HG02678 (cell line): Measurements from ENCODE around the gene LDLRAD4.

Experiments
- ATAC-seq: cut with Tn5 transposase; IDR thresholded peaks from one replicate; pipeline ENCODE4 v1.9.1; 2021; ENCODE audit warnings: mild to moderate bottlenecking, moderate library complexity; ENCODE audit not compliant: unreplicated experiment

The LDLRAD4 gene

GRCh38 chr18:13420969-13421686 is 202.6 kb downstream of the LDLRAD4 start:
- no peak for ATAC-seq

DNA sequence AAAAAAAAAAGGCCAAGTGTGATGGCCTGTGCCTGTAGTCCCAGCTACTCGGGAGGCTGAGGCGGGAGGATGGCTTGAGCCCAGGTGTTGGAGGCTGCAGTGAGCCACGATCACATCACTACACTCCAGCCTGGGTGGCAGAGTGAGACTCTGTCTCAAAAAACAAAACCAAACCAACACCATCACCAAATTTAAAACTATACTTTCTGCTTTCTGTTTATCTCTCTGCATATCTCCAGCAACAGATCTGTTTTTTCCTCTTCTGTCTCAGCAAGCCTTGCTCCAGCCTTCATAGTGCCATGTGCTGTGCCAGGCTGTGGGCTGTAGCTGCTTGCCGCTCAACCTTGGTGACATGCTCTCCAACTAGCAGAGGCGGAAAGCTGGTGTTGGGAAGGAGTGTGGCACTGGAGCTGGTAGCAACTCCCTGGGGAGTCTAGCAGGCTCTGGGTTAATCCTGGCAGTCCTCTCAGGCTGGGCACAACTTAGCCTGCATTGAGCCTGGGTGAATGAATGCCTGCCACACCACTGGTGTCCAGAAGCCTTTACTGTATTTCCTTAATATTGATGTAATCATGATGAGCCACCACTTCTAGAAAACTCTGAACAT is 204.1 kb downstream of the LDLRAD4 start:
- no peak for ATAC-seq

- no peak for ATAC-seq
Observed at GRCh38 chr18:13423352-13423751, 204.8 kb downstream of the LDLRAD4 start.

DNA sequence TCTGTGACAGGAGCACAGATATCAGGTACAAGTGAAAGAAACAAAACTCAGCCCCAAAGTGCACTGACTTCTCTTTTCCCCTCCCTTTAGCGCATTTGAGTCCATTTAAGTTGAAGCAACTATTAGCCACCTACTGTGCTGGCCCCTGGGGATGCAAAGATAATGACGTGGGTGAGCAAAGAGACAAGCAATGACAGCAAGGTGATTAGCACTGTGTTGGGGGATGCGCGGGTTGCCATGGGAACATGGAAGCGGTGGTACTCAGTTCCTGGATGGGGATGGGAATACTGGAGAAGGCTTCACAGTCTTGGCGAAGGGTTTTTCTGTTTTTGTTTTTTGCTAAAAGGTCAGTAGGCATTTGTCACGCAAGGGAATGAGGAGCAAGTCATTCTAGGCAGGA is 205.8 kb downstream of the LDLRAD4 start:
- ATAC-seq: no peak

- no peak for ATAC-seq
Observed at GRCh38 chr18:13425357-13426091, 207.0 kb downstream of the LDLRAD4 start.

GRCh38 chr18:13427354-13427753 is 208.8 kb downstream of the LDLRAD4 start:
- ATAC-seq: no peak

- ATAC-seq: no peak
Observed at GRCh38 chr18:13428319-13428718, 209.8 kb downstream of the LDLRAD4 start.

GRCh38 chr18:13429016-13429415 is 210.5 kb downstream of the LDLRAD4 start:
- no peak for ATAC-seq

- no peak for ATAC-seq
Observed at GRCh38 chr18:13429884-13430510, 211.4 kb downstream of the LDLRAD4 start.

GRCh38 chr18:13430663-13431062 is 212.1 kb downstream of the LDLRAD4 start:
- ATAC-seq: no peak

GRCh38 chr18:13431886-13432285 is 213.3 kb downstream of the LDLRAD4 start:
- ATAC-seq: no peak

GRCh38 chr18:13433125-13433524 is 214.6 kb downstream of the LDLRAD4 start:
- no peak for ATAC-seq

GRCh38 chr18:13433685-13434084 is 215.1 kb downstream of the LDLRAD4 start:
- ATAC-seq: no peak

DNA sequence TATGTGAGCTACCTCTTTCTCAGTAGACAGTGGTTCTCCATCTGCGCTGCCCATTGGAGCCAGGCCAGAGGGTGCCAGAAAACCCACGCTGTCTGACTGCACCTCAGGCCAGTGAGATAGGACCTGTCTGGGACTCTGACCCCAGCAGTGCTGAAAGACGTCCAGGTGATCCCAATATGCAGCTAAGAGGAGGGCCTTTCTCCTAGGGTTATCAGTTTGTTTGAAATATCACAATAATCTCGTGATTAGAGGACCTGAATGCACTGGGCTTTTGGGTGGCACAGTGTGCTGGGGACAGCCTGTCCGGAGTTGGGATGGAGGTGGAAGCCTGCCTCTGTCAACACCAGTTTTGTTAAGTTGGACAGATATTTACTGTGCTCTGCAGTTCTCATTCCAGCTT is 216.3 kb downstream of the LDLRAD4 start:
- no peak for ATAC-seq

GRCh38 chr18:13435586-13436333 is 217.2 kb downstream of the LDLRAD4 start:
- no peak for ATAC-seq

DNA sequence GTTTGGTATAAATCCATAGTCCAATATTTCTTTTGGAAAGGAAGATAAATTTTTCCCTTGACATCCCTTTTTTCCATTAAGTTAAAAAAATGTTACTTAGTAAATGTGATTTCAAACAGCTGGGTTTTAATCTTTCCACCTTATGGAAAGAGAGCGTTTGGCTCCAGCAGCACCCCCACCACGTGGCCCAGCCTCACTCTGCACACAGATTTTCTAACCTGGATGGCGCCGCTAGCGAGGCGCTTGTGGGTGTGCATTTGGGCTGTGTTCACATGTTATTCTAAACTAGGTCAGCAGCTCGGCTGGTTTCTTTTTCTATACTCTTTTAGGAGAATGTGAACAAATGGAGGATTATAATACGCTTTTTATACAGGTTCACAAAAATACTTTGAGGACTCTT is 218.0 kb downstream of the LDLRAD4 start:
- ATAC-seq: no peak

DNA sequence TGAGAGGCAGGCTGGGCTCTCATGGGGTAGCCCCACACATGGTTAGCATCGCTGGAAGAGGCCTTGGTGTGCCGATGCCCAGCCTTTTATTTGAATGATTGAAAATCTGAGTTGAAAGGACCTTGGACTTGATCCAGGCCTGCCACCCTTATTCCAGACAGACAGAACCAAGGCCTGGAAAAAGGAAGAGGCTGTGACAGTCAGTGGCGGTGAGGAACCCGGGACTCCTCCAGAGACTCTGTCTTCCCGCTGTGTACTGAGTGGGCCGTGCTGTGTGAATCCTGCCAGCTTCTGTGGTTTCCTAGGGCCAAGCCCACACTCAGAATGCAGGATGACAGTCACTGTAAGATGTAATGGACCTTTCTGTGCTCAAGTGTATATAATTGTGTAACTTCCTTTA is 218.5 kb downstream of the LDLRAD4 start:
- no peak for ATAC-seq

DNA sequence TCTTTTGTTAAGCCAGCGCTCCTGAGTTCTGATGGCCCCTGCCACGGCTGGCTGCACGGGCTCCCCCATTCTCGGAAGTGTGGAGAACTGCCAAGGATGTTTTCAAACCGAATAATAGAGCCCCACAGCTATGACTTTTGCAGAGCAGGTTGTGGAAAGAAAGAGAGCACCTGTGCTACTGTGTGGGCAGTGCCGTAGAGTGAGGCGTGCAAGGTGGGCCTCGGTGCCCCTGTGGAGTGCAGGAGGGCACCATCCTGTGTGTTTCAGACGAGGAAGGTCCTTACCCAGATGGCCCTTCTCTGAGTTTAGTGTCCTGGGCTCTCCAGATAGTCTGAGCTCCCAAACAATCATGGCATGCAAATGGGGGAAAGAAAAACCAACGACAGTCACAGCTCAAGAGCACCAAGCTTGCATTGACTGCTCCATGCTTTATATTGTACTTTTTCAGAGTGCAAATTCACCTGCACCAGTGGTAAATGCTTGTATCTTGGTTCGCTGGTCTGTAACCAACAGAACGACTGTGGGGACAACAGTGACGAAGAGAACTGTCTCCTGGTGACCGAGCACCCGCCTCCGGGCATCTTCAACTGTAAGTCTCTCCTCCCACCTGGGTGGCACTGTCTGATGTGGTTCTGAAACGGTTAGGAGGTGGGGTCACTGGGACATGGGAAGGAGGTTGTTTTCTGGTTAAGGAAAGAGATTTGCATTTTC is 219.4 kb downstream of the LDLRAD4 start:
- peak; percentile 57 for ATAC-seq

DNA sequence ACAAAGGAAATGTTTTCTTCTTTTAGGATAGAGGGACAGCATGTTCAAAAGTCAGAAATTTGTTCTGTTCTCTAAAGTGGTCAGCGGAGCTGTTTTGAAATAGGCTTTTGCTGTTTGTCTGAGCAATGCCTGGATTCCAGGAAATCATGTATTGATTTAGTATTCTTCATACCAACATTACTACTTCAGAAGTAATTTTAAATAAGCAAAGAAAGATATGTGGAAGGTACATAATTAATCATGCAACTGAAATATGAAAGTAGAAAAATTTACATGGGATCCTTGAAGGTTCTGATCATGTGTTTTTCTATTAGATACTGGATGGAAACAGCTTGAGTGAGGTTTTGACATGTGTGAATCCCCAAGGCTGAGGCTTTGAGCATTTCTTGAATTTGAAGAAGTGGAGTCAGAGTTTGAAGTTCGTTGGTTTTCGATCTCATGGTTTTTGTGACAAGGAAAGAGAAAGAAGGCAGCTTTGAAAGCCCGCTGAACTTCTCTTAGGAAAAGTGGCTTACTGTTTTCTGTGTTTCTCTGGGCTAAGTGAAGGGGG is 220.0 kb downstream of the LDLRAD4 start:
- ATAC-seq: peak; percentile 16

DNA sequence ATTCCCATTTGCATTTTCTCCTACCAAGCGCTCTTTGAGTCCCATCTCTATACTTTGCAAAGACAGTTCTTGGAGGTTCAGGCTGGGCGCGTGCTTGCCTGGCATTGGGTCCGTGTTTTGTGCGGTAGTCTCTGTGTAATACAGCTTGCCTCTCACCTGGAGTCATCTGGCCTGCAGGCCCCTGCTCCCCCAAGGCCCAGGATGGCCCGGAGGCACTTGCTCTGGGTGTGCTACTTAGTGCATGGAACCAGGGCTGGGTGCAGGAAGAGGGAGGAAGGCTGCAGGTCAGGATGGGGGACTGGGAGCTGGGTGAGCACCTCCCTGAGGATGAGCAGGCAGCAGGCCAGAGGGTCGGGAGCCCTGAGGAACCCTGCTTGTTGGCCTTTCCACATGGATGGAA is 220.9 kb downstream of the LDLRAD4 start:
- ATAC-seq: no peak
